Esophagus muscularis mucosa (tissue), 4 donors: ENCODE results near the gene AGAP3. TPM values are rescaled to one million over a fixed set of nuclear protein-coding genes. Genes with fewer than 3 reads are reported as not detected.

ENCODE experiments used
- DNase-seq: peaks from one replicate; pipeline ENCODE4 v3.0.0-alpha.2; 2017; ENCODE audit errors: extremely low spot score
- H3K27ac ChIP-seq, 4 donors: fragments of 200-600 bp; sonication (generic); replicated peaks in 1 of 4; 1 replicate in 3 of 4; 2 replicates in 1 of 4; pipeline ENCODE4 v1.5.1; 2016 to 2019; ENCODE audit warnings: mild to moderate bottlenecking in 1 of 4
- H3K27me3 ChIP-seq, 4 donors: fragments of 200-600 bp; sonication (generic); one replicate each; pipeline versions ENCODE4 v1.5.1 to v1.6.0; 2016 to 2019
- H3K36me3 ChIP-seq, 4 donors: fragments of 200-600 bp; sonication (generic); one replicate each; pipeline ENCODE4 v1.5.1; 2016 to 2019
- H3K4me1 ChIP-seq, 4 donors: fragments of 200-600 bp; sonication (generic); one replicate each; pipeline ENCODE4 v1.5.1; 2016 to 2019
- H3K4me3 ChIP-seq, 4 donors: fragments of 200-600 bp; sonication (generic); 1 replicate in 2 of 4; 2 replicates in 2 of 4; pipeline ENCODE4 v1.5.1; 2016 to 2019; ENCODE audit warnings: mild to moderate bottlenecking in 4 of 4, moderate library complexity in 1 of 4
- H3K9me3 ChIP-seq, 4 donors: fragments of 200-600 bp; sonication (generic); 1 replicate in 3 of 4; 2 replicates in 1 of 4; pipeline ENCODE4 v1.5.1; 2016 to 2019
- CTCF ChIP-seq, 3 experiments: fragments of 200-600 bp in 2 of 3; fragments of 450-650 bp in 1 of 3; sonication (generic) in 2 of 3; IDR thresholded peaks; one replicate each; pipeline ENCODE4 v1.5.1; 2017 to 2019; ENCODE audit warnings: antibody characterized with exemption in 3 of 3, mild to moderate bottlenecking in 2 of 3, moderate library complexity in 1 of 3
- EP300 ChIP-seq: sonication (generic); formaldehyde crosslinking; IDR thresholded peaks from one replicate; pipeline ENCODE4 v1.6.1; 2017; ENCODE audit warnings: antibody characterized with exemption
- POLR2A ChIP-seq: fragments of 450-650 bp; IDR thresholded peaks from one replicate; pipeline ENCODE4 v1.6.1; 2017; ENCODE audit warnings: antibody characterized with exemption, moderate library complexity, mild to moderate bottlenecking, low read depth
- POLR2AphosphoS5 ChIP-seq, 2 donors: sonication (generic); formaldehyde crosslinking; IDR thresholded peaks; one replicate each; pipeline ENCODE4 v1.6.1; 2017; ENCODE audit warnings: antibody characterized with exemption in 2 of 2
- WGBS: methylation state at CpG from one replicate; pipeline ENCODE4 v1.1.5; 2018; 5-methylcytosine and 5-hydroxymethylcytosine counted together
- intact Hi-C: fragments of 100-400 bp; cut with DNase I; formaldehyde crosslinking; loops from one replicate; pipeline ENCODE4 v1.15.1; 2023
- total RNA-seq, 4 donors: library from RNA; depleted of rRNA; stranded (reverse); fragments of >200 nt; gene quantifications; one replicate each; pipeline versions ENCODE4 v1.1.0 to v1.2.1, GENCODE V29; 2016

The AGAP3 gene
- total RNA-seq, 4 donors from 2014 or later = 33.8 to 71.2 (median 60.0) TPM

GRCh38 chr7:151053751-151054150 lies 32.5 kb upstream of the AGAP3 start:
- H3K4me1 ChIP-seq = peaks cover 24 to 36% (median 30%) of the 10 kb centered on the region in 4 donors
- WGBS = 94% methylated on average over 8 of the region's 8 CpGs
- intact Hi-C loops = no loop called here
- H3K27me3 ChIP-seq = peaks cover 0 to 15% (median 0%) of the 10 kb centered on the region in 4 donors
- DNase-seq = no peak
- H3K9me3 ChIP-seq = no peaks in the 10 kb centered on the region
- H3K36me3 ChIP-seq = peaks cover 0 to 13% (median 7%) of the 10 kb centered on the region in 4 donors
- no peak overlapping the region for H3K4me3 ChIP-seq
- H3K27ac ChIP-seq = no peak overlapping the region
- no peak for TF ChIP-seq POLR2AphosphoS5 (IDR thresholded peaks at IDR 0.05)
- TF ChIP-seq POLR2A = no peak
- no peak for TF ChIP-seq EP300
- TF ChIP-seq CTCF (IDR thresholded peaks at IDR 0.05) = no peak

DNA sequence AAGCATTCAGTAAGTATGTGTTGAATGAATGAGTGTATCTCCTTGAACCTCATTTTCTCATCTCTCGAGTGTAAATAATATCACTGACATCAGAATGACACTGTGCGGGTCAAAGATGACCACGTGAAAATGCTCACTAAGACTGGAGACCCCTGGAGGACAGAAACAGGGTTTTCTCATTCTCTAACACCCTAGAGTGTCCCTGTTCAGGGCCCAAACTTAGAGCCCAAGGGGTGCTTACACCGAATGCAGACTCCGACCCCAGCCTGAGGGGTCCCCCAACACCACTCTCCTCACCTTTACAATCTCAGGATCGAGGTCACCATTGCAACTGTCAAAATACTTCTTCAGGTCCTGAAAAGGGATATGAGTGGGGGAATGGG lies 30.0 kb upstream of the AGAP3 start:
- TF ChIP-seq POLR2AphosphoS5 (IDR thresholded peaks at IDR 0.05) (no peak), POLR2A (no peak), EP300 (no peak), CTCF (IDR thresholded peaks at IDR 0.05) (no peak)
- no peak overlapping the region for H3K27ac ChIP-seq
- peaks cover 0 to 13% (median 7%) of the 10 kb centered on the region in 4 donors for H3K36me3 ChIP-seq
- intact Hi-C loops = no loop called here
- H3K4me3 ChIP-seq = no peak overlapping the region
- WGBS = 86% methylated on average over 6 of the region's 6 CpGs
- no peaks in the 10 kb centered on the region for H3K9me3 ChIP-seq
- peaks cover 33 to 48% (median 42%) of the 10 kb centered on the region in 4 donors for H3K4me1 ChIP-seq
- peaks cover 0 to 3% (median 0%) of the 10 kb centered on the region in 4 donors for H3K27me3 ChIP-seq
- DNase-seq = no peak

- Histone ChIP-seq H3K4me1 (peaks cover 36 to 48% (median 44%) of the 10 kb centered on the region in 4 donors), H3K36me3 (peaks cover 0 to 13% (median 7%) of the 10 kb centered on the region in 4 donors), H3K4me3 (peak overlapping the region; percentile 72 to 94 (median 90)), H3K27me3 (no peaks in the 10 kb centered on the region), H3K9me3 (no peaks in the 10 kb centered on the region), H3K27ac (peak overlapping the region in 2 of 4 donors; percentile 92 to 94)
- no peak for DNase-seq
- no peak for TF ChIP-seq POLR2AphosphoS5 (IDR thresholded peaks at IDR 0.05)
- no peak for TF ChIP-seq CTCF (IDR thresholded peaks at IDR 0.05)
- TF ChIP-seq POLR2A = no peak
- no peak for TF ChIP-seq EP300
- intact Hi-C loops = no loop called here
- WGBS = 20% methylated on average over 15 of the region's 29 CpGs
Measured at GRCh38 chr7:151056666-151057505, 29.4 kb upstream of the AGAP3 start.

DNA sequence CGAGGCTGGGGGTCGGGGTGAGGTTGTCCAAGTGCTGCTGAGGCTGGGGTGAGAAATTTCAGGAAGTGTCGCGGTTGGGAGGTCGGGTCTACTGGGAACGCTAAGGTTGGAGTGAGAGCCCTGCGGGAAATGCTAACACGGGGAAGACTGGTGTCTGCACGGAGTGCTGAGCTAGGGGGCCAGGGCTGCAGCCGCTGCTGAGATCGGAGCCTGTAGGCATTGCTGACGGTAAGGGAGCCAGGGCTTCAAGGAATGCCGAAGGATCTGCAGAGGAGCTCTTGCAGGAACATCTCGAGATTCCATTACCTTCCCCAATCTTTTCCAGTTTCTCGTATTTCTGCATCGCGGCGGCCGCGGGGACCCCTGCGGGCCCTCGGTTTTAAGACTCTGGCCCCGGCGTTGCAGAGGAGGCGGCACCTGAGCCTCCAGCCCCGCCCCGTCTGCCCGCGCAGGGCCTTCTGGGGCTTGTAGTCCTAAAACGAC lies 28.7 kb upstream of the AGAP3 start, which contains the start of gene CDK5:
TSS of gene CDK5 (minus strand) at position 392 of the 483 bp plus-strand sequence. CDS start at position 343, 49 bp downstream.
- H3K4me3 ChIP-seq = peak within 1 kb of the TSS; percentile 72 to 94 (median 90)
- DNase-seq = no peak
- H3K4me1 ChIP-seq = peaks cover 42 to 54% (median 49%) of the 10 kb centered on the region in 4 donors
- peak within 1 kb of the TSS; percentile 92 to 95 (median 93) for H3K27ac ChIP-seq
- H3K27me3 ChIP-seq = no peaks in the 10 kb centered on the region
- H3K36me3 ChIP-seq = peaks cover 0 to 13% (median 7%) of the 10 kb centered on the region in 4 donors
- 1% methylated on average over 16 of the region's 30 CpGs for WGBS
- intact Hi-C loops = no loop called here
- H3K9me3 ChIP-seq = no peaks in the 10 kb centered on the region
- TF ChIP-seq CTCF (IDR thresholded peaks at IDR 0.05) (no peak), POLR2AphosphoS5 (IDR thresholded peaks at IDR 0.05) (no peak), POLR2A (no peak)
